ENCODE data around the gene PIP5K1A. TPM values are rescaled to one million over a fixed set of nuclear protein-coding genes. Genes with fewer than 3 reads are reported as not detected.

Gene PIP5K1A
- total and polyA plus RNA-seq, 7 experiments from 2014 or later: 11.7 to 76.5 (median 58.4) TPM

DNA sequence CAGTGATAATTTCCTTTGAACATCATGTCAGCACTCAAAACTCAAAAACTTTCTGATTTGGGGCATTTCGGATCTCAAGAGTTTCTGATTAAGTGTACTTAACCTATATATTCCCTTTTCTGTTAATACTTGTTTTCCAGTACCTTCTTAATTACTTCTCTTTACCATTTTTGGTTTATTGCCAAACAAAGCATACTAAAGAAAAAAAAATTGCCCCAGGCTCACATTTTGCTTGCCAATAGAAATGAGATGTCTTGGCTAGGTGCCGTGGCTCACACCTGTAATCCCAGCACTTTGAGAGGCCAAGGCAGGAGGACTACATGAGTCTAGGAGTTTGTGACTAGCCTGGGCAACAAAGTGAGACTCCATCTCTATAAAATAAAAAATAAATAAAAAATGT lies 61.0 kb downstream of the PIP5K1A start:
- Mint-ChIP-seq H3K9me3 (peaks cover 0 to 4% (median 0%) of the 10 kb centered on the region in 11 donors), H3K36me3 (peaks cover 0 to 7% (median 5%) of the 10 kb centered on the region in 5 donors), H3K4me3 (no peak overlapping the region), H3K27ac (no peak overlapping the region), H3K27me3 (peaks cover 0 to 2% (median 0%) of the 10 kb centered on the region in 5 donors), H3K4me1 (peaks cover 23 to 46% (median 29%) of the 10 kb centered on the region in 7 donors)
- Histone ChIP-seq H3K27me3 (ENCODE audit: control insufficient read depth in 2 of 2, insufficient read depth in 2 of 2, low read length in 2 of 2) (no peaks in the 10 kb centered on the region), H3K9me3 (ENCODE audit: control insufficient read depth in 2 of 3, low read length in 3 of 3) (no peaks in the 10 kb centered on the region), H3K4me3 (ENCODE audit: low read length) (no peak overlapping the region), H3K36me3 (ENCODE audit: control insufficient read depth in 2 of 3, insufficient read depth in 3 of 3, low read length in 3 of 3) (peaks cover 0 to 23% (median 0%) of the 10 kb centered on the region in 3 experiments), H3K4me1 (ENCODE audit: control insufficient read depth in 2 of 2, insufficient read depth in 2 of 2, low read length in 2 of 2) (peaks cover 4 to 6% of the 10 kb centered on the region in 2 donors), H3K27ac (ENCODE audit: low read depth, low read length) (no peak overlapping the region)
- ChIA-PET POLR2A (interaction anchor here (1.8 kb wide), 1 partner anchor 8 kb away, joined by 7 read pairs; no protein-coding TSS in a partner anchor), CTCF (no interaction called here)
- DNase-seq: no peak
- no peak for ATAC-seq
- intact Hi-C loops (cut with micrococcal nuclease): loop anchor here in 1 of 2 donors (10.0 kb wide), 1 partner anchor 205 kb away; the partner anchor contains the start of gene CDC42SE1

DNA sequence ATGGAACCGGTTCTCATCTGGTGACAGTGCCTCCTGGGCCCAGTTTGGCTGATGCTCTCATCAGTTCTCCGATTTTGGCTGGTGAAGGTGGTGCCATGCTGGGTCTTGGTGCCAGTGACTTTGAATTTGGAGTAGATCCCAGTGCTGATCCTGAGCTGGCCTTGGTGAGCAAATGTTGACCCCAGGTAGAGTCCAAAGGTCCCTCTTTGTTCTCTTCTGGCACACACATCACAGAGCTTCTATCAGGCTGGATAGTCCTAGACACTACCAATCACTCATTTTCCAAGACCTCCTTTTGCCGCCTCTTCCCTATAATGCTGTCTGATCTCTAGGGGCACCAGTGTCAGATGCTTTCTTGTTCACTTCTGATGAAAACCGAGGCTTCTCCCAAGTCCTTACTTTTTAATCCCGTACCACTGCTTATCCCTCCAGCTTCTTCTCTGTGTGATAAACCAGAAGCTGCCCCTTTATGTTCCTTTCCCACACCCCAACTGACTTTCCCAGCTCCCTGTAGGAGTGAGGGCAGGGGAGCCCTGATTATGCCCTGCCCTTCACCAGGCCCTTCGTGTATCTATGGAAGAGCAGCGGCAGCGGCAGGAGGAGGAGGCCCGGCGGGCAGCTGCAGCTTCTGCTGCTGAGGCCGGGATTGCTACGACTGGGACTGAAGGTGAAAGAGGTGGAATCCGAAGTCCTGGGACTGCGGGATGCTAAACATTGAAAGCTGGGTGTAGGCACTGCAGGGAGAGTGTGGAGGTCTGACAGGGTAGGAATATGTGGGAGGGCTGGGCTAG lies 67.3 kb downstream of the PIP5K1A start:
- CTCF ChIA-PET: interaction anchor here (0.6 kb wide), 1 partner anchor 131 kb away, joined by 3 read pairs; no protein-coding TSS in a partner anchor
- Mint-ChIP-seq H3K36me3 (peaks cover 0 to 38% (median 26%) of the 10 kb centered on the region in 5 donors), H3K4me1 (no peaks in the 10 kb centered on the region), H3K27me3 (no peaks in the 10 kb centered on the region), H3K4me3 (no peak overlapping the region), H3K9me3 (no peaks in the 10 kb centered on the region), H3K27ac (peak overlapping the region in 2 of 9 donors; percentile 17 to 39)
- no peak for DNase-seq
- Histone ChIP-seq H3K27ac (ENCODE audit: low read depth, low read length) (no peak overlapping the region), H3K4me1 (ENCODE audit: control insufficient read depth in 2 of 2, insufficient read depth in 2 of 2, low read length in 2 of 2) (no peaks in the 10 kb centered on the region), H3K9me3 (ENCODE audit: control insufficient read depth in 2 of 3, low read length in 3 of 3) (no peaks in the 10 kb centered on the region), H3K36me3 (ENCODE audit: control insufficient read depth in 2 of 3, insufficient read depth in 3 of 3, low read length in 3 of 3) (peaks cover 0 to 59% (median 15%) of the 10 kb centered on the region in 3 experiments), H3K27me3 (ENCODE audit: control insufficient read depth in 2 of 2, insufficient read depth in 2 of 2, low read length in 2 of 2) (no peaks in the 10 kb centered on the region), H3K4me3 (ENCODE audit: low read length) (no peak overlapping the region)
- no peak for ATAC-seq
- intact Hi-C loops (cut with micrococcal nuclease): no loop called here
- POLR2A ChIA-PET: interaction anchor here (1.4 kb wide), 1 partner anchor 16 kb away, joined by 3 read pairs; no protein-coding TSS in a partner anchor

DNA sequence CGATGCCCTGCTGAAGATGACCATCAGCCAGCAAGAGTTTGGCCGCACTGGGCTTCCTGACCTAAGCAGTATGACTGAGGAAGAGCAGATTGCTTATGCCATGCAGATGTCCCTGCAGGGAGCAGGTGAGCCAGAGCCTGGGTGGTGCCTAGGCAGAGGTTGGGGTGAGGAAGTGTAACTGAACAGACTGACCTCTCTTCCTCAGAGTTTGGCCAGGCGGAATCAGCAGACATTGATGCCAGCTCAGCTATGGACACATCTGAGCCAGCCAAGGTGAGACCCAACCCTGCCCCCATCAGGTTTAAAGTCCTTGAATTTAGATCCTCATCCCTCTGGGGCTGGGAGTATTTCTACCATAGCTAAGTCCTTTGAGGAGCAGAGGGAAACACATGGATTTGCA lies 68.0 kb downstream of the PIP5K1A start:
- H3K36me3 ChIP-seq (ENCODE audit: control insufficient read depth in 2 of 3, insufficient read depth in 3 of 3, low read length in 3 of 3): peaks cover 0 to 59% (median 15%) of the 10 kb centered on the region in 3 experiments
- H3K4me1 Mint-ChIP-seq: no peaks in the 10 kb centered on the region
- no peaks in the 10 kb centered on the region for H3K9me3 ChIP-seq (ENCODE audit: control insufficient read depth in 2 of 3, low read length in 3 of 3)
- no peak overlapping the region for H3K4me3 ChIP-seq (ENCODE audit: low read length)
- intact Hi-C loops (cut with micrococcal nuclease): no loop called here
- DNase-seq (no peak), ATAC-seq (no peak)
- H3K27me3 ChIP-seq (ENCODE audit: control insufficient read depth in 2 of 2, insufficient read depth in 2 of 2, low read length in 2 of 2): no peaks in the 10 kb centered on the region
- no peaks in the 10 kb centered on the region for H3K27me3 Mint-ChIP-seq
- ChIA-PET CTCF (no interaction called here), POLR2A (interaction anchor here (2.3 kb wide), 1 partner anchor 8 kb away, joined by 7 read pairs; no protein-coding TSS in a partner anchor)
- no peaks in the 10 kb centered on the region for H3K4me1 ChIP-seq (ENCODE audit: control insufficient read depth in 2 of 2, insufficient read depth in 2 of 2, low read length in 2 of 2)
- H3K36me3 Mint-ChIP-seq: peaks cover 0 to 38% (median 27%) of the 10 kb centered on the region in 5 donors
- no peak overlapping the region for H3K4me3 Mint-ChIP-seq
- no peak overlapping the region for H3K27ac ChIP-seq (ENCODE audit: low read depth, low read length)
- H3K27ac Mint-ChIP-seq: no peak overlapping the region
- no peaks in the 10 kb centered on the region for H3K9me3 Mint-ChIP-seq

DNA sequence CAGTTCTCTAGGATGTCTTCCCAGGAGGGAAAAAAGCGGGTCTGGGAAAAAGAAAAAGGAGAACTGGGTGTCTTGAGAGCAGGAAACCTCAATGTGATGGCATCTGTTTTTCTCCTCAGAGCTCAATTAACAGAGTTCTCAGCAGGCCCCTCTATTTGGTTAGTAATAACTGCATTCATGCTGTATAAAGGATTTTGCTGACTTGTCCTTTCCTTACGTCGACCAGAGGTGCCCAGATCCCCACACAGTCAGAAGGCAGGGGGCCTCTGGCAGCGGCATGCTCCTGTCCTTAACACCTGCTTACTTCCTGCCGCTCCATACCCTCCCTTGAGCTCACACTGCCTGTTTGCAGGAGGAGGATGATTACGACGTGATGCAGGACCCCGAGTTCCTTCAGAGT lies 68.5 kb downstream of the PIP5K1A start:
- Histone ChIP-seq H3K27ac (ENCODE audit: low read depth, low read length) (no peak overlapping the region), H3K36me3 (ENCODE audit: control insufficient read depth in 2 of 3, insufficient read depth in 3 of 3, low read length in 3 of 3) (peaks cover 0 to 59% (median 15%) of the 10 kb centered on the region in 3 experiments), H3K27me3 (ENCODE audit: control insufficient read depth in 2 of 2, insufficient read depth in 2 of 2, low read length in 2 of 2) (no peaks in the 10 kb centered on the region), H3K4me3 (ENCODE audit: low read length) (no peak overlapping the region), H3K4me1 (ENCODE audit: control insufficient read depth in 2 of 2, insufficient read depth in 2 of 2, low read length in 2 of 2) (no peaks in the 10 kb centered on the region), H3K9me3 (ENCODE audit: control insufficient read depth in 2 of 3, low read length in 3 of 3) (no peaks in the 10 kb centered on the region)
- peaks cover 0 to 38% (median 27%) of the 10 kb centered on the region in 5 donors for H3K36me3 Mint-ChIP-seq
- H3K27me3 Mint-ChIP-seq: no peaks in the 10 kb centered on the region
- H3K4me3 Mint-ChIP-seq: no peak overlapping the region
- no peaks in the 10 kb centered on the region for H3K4me1 Mint-ChIP-seq
- no peak for ATAC-seq
- POLR2A ChIA-PET: interaction anchor here (2.3 kb wide), 1 partner anchor 8 kb away, joined by 7 read pairs; no protein-coding TSS in a partner anchor
- intact Hi-C loops (cut with micrococcal nuclease): no loop called here
- no peak for DNase-seq
- CTCF ChIA-PET: no interaction called here
- H3K27ac Mint-ChIP-seq: peak overlapping the region in 3 of 9 donors; percentile 1 to 28 (median 9)
- H3K9me3 Mint-ChIP-seq: no peaks in the 10 kb centered on the region

DNA sequence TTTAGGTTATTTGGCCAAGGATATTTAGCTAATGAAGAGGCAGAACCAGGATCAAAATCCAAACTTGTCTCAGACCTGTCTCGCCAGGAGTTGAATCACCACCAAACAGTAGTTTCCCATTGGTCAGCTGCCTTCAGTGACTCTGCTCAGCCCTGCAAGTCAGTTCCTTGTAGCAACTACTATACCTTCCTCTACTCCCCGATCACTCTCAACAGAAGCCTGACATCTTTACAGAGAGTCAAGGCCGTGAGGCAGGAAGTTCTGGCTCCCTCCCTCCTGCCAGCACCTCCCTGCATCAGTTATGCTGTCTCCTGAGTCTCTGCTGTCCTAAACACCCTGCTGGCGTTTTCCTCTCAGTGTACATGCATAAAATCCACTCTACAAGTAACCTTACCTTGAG lies 69.4 kb downstream of the PIP5K1A start:
- Mint-ChIP-seq H3K36me3 (peaks cover 0 to 41% (median 29%) of the 10 kb centered on the region in 5 donors), H3K4me1 (peaks cover 0 to 2% (median 0%) of the 10 kb centered on the region in 7 donors), H3K9me3 (no peaks in the 10 kb centered on the region), H3K27ac (peak overlapping the region in 3 of 9 donors; percentile 26 to 69 (median 67)), H3K4me3 (no peak overlapping the region), H3K27me3 (no peaks in the 10 kb centered on the region)
- Histone ChIP-seq H3K27ac (ENCODE audit: low read depth, low read length) (no peak overlapping the region), H3K36me3 (ENCODE audit: control insufficient read depth in 2 of 3, insufficient read depth in 3 of 3, low read length in 3 of 3) (peaks cover 0 to 50% (median 15%) of the 10 kb centered on the region in 3 experiments), H3K4me3 (ENCODE audit: low read length) (no peak overlapping the region), H3K27me3 (ENCODE audit: control insufficient read depth in 2 of 2, insufficient read depth in 2 of 2, low read length in 2 of 2) (no peaks in the 10 kb centered on the region), H3K4me1 (ENCODE audit: control insufficient read depth in 2 of 2, insufficient read depth in 2 of 2, low read length in 2 of 2) (no peaks in the 10 kb centered on the region), H3K9me3 (ENCODE audit: control insufficient read depth in 2 of 3, low read length in 3 of 3) (no peaks in the 10 kb centered on the region)
- CTCF ChIA-PET: no interaction called here
- no peak for DNase-seq
- ATAC-seq: no peak
- intact Hi-C loops (cut with micrococcal nuclease): no loop called here
- POLR2A ChIA-PET: interaction anchor here (2.3 kb wide), 1 partner anchor 9 kb away, joined by 7 read pairs; no protein-coding TSS in a partner anchor

DNA sequence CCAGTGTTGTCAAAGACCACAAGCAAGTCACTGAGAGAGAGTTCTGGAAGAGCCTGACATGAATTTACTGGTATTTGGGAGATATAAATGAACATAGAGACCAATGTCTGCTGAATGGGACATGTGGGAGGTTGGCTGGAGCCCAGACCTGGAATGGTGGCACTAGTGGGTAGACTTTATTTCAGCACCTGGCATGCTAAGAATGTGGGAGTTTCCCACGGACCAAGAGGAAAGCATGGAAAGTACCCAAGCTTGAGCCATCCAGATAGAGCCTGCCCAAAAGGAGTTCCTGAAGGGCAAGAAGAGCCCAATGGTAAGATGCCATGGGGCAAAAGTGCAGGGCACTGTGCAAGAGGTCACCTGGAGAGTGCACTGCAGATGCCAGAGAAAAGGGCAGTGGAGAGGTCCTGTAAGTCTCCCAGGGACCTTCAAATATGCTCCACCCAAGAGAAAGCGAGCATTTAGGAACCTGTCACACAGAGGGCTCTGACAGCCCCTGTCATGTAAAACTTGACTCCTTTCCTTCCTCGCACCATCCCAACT lies 75.6 kb downstream of the PIP5K1A start:
- ChIA-PET CTCF (no interaction called here), POLR2A (interaction anchor here (0.5 to 1.4 kb wide), 2 partner anchors 53 to 58 kb away, joined by 3 to 4 read pairs; partner anchors contain the start of gene PI4KB)
- peaks cover 0 to 14% (median 0%) of the 10 kb centered on the region in 7 donors for H3K4me1 Mint-ChIP-seq
- no peaks in the 10 kb centered on the region for H3K27me3 Mint-ChIP-seq
- no peaks in the 10 kb centered on the region for H3K9me3 Mint-ChIP-seq
- ATAC-seq (no peak), DNase-seq (no peak)
- Histone ChIP-seq H3K4me1 (ENCODE audit: control insufficient read depth in 2 of 2, insufficient read depth in 2 of 2, low read length in 2 of 2) (no peaks in the 10 kb centered on the region), H3K27me3 (ENCODE audit: control insufficient read depth in 2 of 2, insufficient read depth in 2 of 2, low read length in 2 of 2) (no peaks in the 10 kb centered on the region), H3K4me3 (ENCODE audit: low read length) (no peak overlapping the region), H3K36me3 (ENCODE audit: control insufficient read depth in 2 of 3, insufficient read depth in 3 of 3, low read length in 3 of 3) (no peaks in the 10 kb centered on the region), H3K9me3 (ENCODE audit: control insufficient read depth in 2 of 3, low read length in 3 of 3) (no peaks in the 10 kb centered on the region), H3K27ac (ENCODE audit: low read depth, low read length) (no peak overlapping the region)
- H3K36me3 Mint-ChIP-seq: peaks cover 0 to 12% (median 8%) of the 10 kb centered on the region in 5 donors
- H3K27ac Mint-ChIP-seq: peak overlapping the region in 3 of 9 donors; percentile 9 to 60 (median 22)
- intact Hi-C loops (cut with micrococcal nuclease): no loop called here
- H3K4me3 Mint-ChIP-seq: no peak overlapping the region
